Measurements from ENCODE around the gene ROBO1.

Gene ROBO1

DNA sequence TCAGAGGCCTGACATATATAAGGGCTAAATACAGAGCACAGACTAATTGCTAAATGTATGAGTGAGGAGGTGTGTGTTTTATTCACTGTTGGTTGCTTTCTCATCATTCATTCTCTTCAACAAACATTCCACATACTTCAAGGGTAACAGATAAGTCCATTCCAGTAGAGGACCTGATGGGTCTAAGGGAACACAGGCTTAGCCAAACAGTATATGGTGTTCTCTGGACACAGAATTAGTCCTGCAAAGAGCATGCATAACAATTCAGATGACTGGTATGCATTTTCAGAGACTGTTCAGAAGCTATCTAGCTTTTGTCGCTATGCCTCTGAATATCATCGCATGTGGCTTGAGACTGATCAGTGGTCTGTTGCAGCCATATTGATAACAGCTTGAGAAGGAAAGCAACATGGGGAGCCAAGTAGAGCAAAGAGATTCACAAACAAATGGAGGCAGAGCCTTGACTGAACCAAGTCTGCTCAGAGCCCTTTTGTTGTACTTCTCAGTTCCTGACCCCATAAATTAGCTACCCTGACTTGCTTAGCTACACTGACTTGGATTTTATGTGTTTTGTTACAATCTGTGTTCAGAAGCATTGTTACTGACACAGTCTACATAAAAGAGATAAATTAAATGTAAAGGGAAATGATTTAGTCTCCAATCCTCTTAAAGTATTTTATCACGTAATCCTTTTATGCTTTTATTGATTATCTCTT lies 1178.7 kb downstream of the ROBO1 start:
- no peak for DNase-seq

DNA sequence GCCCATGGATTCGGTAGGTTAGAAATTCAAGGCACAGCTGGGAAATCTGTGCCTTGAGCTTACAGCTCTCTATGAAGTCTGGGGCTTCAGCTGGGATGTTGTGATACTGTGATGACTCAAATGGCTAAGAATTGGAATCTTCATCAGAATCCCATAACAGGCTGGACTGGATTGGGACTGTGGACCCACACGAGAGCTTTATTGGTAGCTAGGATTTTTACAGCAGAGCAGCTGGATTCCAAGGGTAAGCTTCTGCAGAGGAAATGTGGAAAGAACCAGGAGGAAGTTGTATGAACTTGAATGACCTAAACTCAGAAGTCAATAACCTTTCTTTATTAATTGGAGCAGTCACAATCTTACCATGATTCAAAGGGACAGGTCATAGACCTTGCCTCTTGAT lies 1187.1 kb downstream of the ROBO1 start:
- DNase-seq: no peak

DNA sequence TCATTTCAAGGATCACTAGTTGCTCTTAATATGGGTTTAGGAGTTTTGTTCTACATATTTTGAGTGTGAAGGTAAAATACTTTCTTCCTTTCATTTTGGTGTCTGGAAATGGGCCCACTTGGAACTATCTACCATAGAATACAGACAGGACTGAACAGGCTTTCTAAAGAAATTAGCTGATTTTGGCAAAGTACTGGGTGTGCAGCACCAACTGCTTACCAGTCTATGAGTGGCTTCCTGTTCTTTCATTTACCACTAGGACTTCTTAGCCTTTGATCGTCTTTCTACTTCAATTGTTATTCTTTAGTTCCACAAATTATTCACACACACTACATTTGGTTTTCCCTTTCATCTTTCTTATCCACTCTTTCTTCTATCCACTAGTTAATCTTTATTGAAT lies 1196.3 kb downstream of the ROBO1 start:
- DNase-seq: no peak

DNA sequence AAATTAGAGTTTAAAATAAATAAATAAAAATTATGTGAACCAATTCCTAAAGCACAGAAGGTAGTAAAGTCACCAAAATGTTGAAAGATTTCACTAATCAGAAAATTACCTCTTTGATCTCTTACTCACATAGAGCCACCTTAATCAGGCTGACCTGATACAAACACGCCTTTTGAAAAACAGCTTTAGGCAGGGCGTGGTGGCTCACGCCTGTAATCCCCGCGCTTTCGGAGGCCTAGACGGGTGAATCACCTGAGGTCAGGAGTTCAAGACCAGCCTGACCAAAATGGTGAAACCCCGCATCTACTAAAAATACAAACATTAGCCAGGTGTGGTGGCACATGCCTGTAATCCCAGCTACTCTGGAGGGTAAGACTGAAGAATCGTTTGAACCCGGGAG lies 1197.3 kb downstream of the ROBO1 start:
- no peak for DNase-seq

DNA sequence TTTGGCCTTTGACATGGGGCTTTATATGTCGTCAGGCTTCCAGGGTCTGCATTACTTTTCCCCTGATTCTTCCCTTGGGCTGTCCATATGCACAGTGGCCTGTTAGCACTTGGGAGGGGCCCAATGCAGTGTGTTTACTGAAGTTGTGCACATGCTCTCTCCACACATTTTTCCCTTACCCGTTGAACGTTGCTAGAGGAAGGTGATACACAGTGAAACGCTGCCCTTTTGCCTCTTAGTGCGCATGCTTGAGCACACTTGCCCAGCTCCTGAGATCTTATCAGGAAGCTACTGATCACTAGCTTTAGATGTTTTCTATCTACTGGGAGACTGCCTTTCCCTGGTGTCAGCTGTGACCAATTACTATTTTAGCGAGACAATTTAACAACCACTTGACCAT lies 1198.0 kb downstream of the ROBO1 start:
- DNase-seq: no peak

- DNase-seq: no peak
Observed at GRCh38 chr3:78565712-78566111, 1202.1 kb downstream of the ROBO1 start.

- DNase-seq: peak; percentile 69
Observed at GRCh38 chr3:78562328-78562727, 1205.5 kb downstream of the ROBO1 start.
